T47D (cell line): ENCODE measurements around the gene WNK2.

ENCODE experiments used
- DNase-seq, 2 experiments: peaks; one replicate each; pipeline versions ENCODE4 v3.0.0 to v3.0.0-alpha.2; 2011 to 2012; ENCODE audit warnings: low read depth in 1 of 2, low spot score in 1 of 2
- JUND ChIP-seq: IDR thresholded peaks from 2 replicates; pipeline ENCODE4 v1.6.1; 2012; ENCODE audit warnings: low read depth
- in situ Hi-C: cut with HindIII; loops from 2 replicates; pipeline ENCODE4 v1.10.0; 2016; ENCODE audit warnings: low sequenced_read_pairs, low pct_unique_long_range_greater_than_20kb

The WNK2 gene

DNA sequence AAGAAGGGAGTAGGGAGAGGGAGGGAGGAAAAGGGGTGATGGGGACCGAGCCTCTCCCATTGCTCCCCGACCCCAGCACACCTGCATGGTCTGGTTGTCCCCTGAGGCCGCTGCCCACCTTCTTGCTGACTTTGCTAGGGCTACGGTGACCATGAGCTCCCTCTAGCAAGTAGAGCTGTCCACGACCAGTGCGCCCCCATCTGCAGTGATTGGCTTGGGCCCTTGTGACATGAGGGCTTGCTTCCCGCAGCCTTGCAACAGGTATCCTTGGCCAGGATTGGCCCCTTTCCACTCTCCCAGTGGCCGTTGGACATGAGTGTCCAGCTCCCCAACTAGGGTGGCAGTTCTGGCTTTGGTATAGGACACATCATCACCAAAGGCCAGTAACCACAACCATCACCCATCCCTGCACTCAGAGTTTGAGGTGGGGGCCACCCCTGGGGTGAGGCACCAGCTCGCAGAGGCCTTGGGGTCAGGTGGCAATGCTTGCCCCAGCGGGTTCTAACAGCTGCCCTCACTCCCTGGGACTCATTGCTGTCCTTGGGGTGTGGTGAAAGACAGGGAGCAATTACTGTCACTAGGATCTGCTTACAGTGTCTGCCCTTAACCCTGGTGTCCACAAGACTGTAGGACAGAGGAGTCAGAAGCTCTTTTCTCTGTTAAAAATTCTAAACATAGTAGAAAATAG is 32.7 kb upstream of the WNK2 start:
- TF ChIP-seq JUND: no peak
- in situ Hi-C loops: no loop called here
- DNase-seq: no peak

DNA sequence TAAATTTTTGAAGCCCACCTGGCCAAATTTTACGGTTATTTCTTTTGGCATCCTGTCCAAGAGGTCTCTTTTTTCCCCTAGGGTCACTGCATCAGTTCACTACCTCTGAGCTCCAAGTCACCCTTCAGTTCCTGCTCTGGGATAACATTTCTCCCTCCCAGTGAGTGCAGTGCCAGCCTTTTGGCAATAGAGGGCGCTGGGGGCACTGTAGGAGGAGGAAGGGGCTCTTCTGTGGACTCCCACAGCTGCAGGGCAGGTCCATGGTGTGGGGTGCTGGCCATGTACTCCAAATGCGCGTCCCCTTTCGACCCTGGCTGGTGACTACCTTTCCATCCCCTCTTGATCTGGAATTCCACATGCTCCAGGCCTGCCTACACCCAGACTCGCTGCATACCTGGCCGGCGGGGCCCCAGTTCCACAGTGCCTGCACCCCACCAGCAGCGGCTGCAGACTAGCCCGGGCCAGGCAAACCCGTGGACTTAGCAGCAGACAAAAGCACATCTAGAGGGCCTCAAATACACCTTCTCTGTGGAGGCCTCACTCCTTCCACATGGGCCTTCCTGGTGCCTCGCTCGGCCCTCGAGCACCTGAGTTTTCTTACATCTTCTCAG is 29.5 kb upstream of the WNK2 start:
- no peak for TF ChIP-seq JUND
- DNase-seq: peak in 1 of 2 experiments; percentile 39
- in situ Hi-C loops: no loop called here

DNA sequence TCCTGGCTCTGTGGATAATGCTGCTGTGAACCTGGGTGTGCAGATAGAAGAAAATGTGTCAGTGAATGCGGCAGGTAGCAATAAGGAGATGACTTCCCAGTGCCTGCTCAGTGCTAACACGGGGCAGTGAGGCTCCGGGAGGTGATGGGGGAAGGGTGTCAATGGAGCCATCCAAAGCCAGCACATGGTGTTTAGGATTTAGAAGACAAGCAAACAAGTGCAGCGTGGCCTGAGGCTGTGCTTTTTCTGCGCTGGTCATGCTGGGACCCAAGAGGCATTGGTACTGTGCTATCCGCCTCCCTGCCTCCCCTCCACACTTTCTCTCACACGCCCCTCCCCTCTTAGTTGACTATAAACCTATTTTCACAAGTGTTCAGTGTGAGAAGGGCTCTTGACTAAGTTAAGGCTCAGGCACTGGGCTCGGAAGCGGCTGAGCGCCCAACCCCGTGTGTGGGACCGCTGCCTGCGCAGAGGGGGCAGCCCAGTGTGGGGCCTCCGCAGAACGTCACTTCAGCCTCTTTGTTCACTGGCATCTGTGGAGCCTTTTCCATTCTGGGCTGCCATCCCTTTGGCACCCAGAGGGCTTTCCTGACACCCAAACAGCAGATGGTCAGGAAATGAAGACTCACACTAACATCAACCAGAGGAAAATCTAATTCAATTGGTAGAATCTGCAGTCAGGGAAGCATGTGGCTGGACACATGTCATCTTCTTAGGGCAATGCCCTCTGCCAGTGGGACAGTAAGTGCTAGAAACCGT is 28.0 kb upstream of the WNK2 start:
- in situ Hi-C loops: no loop called here
- TF ChIP-seq JUND: no peak
- DNase-seq: no peak

DNA sequence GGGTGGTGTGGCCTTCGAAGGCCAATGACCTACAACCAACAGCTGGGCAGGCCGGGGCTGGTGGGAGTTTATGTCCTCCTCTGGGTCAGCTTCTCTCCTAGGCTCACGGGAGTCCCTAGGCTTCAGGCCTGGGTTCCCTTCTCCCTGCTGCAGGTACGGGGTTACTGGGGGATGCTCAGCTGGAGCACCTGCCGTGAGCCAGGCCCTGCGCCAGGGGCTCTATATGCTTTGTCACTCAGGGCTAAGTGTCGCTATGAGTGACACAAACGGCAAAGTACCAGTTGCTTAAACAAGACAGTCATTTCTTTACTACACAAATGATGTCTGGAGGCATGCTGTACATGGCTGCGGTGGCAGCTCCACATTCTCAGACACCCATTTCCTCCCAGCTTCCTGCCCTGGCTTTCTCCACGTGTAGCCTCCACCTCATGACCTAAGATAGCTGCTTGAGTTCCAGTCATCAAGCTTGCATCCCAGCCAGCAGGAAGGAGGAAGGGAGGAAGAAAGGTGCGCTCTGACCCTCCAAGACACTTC is 27.4 kb upstream of the WNK2 start:
- TF ChIP-seq JUND: no peak
- in situ Hi-C loops: no loop called here
- DNase-seq: no peak

DNA sequence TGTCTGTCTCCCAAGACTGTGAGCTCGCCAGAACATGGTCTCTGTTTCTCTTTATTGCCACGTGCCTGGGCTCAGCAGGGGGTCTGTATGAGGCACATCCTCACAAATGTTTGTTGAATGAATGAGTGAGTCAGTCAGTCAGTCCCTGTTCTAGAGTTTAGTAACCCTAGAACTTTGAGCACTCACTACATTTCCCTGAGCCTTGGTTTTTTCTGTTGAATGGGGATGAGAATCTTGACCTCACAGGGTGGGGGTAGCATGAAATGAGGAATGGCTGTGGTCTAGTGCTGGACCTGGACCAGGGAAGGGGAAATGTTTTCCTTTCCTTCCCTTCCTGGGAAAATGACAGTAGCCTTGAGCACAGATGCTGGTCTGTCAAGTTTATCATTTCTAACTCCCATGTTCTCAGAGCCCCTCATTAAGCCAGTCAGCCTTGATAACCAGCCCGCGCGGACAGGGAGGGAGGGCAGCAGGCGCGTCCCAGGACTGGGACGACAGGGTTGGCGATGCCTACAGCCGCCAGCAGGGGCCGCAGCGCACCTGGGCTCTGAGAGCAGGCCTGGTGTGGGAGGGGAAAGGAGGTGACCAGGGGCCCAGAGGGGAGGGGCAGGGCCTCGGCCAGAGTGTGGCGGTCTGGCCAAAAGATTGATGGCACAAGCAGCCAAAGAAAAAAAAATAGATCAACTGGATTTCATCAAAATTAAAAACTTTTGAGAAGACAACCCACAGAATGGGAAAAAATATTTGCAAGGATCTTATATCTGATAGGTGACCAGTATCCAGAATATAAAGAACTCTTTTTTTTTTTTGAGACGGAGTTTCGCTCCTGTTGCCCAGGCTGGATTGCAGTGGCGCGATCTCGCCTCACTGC is 24.1 kb upstream of the WNK2 start:
- in situ Hi-C loops: no loop called here
- peak; percentile 67 to 79 for DNase-seq
- no peak for TF ChIP-seq JUND

DNA sequence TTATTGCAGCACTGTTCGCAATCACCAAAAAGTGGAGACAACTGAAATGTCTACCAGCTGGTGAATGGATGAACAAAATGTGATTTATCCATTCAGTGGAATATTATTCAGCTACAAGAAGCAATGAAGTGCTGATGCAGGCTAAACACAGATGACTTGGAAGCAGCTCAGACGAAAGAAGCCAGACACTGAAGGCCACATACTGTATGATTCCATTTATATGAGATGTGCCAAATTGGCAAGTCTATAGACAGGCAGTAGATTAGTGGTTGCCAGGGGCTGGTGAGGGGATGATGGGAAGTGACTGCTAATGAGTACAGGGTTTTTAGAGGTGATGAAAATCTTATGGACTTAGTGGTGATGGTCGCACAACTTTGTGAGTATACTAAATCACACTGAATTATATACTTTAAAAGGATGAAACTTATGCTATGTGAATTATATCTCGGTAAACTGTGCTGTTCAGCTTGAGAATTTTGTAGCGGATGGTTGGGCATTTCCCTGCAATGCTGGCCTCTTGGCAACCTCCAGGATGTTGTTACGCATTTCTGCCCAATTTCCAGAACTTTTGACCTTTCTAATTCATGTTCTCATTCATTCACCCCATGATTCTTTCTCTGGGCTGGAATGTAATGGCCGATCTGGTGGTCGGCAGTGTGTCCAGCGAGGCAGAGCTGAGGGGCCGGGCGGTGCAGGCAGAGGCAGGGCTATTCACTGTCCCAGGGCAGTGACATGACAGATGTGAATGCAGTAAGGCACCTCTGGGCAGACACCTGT is 22.0 kb upstream of the WNK2 start:
- no peak for DNase-seq
- TF ChIP-seq JUND: no peak
- in situ Hi-C loops: no loop called here

DNA sequence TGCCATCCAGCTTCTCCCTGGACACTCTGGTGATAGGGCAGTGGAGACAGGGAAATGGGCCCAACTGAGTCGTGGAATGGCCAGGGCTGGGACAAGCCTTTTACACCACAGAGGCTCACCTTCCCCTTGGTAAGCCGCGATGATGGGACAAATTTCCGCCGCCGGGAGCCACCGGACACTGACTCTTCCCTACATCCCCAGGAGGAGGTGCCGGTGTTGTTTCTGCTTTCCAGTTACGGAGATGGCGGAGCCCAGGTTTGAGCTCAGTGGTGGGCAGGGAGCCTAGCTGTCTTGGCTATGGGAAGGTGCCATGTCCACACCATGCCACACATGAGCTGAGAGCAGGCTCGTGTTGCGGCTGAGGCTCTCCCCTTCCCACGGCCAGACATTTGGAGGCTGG is 19.9 kb upstream of the WNK2 start:
- no peak for DNase-seq
- no peak for TF ChIP-seq JUND
- in situ Hi-C loops: no loop called here

DNA sequence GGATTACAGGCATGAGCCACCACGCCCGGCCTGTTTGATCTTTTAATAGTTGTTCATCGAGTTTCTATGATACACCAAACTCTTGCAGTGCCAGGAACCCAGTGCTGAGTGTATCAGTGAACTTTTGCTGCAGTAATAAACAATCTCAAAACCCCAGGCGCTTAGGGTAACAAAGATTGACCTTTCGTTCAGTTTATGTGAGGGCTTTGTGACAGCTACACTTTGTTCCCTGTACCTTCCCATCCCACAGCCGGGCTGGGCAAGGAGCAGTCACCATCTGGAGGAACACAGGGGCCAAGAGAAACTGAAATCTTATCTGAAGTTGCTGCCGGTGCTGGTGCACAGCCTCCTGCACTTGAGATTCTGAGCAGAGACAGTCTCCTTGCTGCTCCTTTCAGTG is 17.2 kb upstream of the WNK2 start:
- in situ Hi-C loops: no loop called here
- no peak for TF ChIP-seq JUND

DNA sequence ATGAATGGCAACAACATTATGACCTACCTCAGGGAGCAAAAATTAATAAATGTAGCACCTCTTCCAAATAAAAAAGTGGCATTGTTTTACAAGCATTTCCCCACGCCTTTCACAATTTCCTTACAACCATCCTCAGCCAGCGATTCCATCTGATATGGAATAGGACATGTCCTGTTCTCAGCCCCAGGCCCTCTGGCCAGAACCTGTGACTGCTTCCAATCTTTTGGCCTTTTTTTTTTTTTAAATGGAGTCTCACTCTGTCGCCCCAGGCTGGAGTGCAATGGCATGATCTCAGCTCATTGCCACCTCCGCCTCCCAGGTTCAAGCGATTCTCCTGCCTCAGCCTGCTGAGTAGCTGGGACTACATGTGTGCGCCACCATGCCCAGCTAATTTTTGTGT is 16.8 kb upstream of the WNK2 start:
- in situ Hi-C loops: no loop called here
- TF ChIP-seq JUND: no peak
- DNase-seq: no peak

More for the DNA sequence above, 17.2 kb upstream of the WNK2 start:
- DNase-seq: no peak

DNA sequence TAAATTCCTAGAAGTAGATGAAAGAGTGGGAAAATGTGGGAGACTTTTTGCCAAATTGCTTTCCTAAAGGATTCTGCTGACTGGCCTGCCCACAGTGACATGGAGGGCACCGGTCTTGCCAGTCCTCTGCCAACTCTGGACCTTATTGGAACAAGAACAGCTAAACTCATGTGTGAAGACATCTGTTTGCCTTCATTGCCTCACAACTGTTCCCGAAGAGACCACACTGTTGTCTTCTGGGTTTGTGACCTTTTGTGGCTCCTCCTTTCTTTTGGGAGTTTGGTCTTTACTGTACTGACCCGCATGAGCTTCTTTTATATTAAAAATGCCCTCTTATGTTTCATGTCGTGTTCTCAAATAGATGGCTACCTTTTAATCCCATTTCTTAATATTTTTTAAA is 16.1 kb upstream of the WNK2 start:
- no peak for DNase-seq
- in situ Hi-C loops: no loop called here
- no peak for TF ChIP-seq JUND

DNA sequence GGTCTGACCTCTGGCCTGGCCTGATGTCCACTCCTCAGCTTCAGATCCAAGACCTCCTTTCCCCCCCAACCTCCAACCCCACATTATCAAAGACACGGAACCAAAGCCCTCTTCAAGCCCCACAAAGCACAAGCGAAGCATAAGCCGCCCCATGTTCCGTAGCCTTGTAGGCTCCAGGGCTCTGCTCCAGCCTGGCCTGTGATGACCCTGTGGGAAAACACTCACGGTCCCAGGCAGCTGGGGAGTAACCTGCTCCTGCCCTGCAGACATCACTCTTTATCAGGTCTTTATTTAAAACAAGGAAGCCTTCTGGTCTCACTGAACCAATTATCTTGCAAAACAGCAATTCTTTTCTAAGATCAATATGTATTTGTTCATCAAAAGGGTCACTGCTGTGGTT is 15.4 kb upstream of the WNK2 start:
- no peak for TF ChIP-seq JUND
- in situ Hi-C loops: no loop called here
- no peak for DNase-seq

DNA sequence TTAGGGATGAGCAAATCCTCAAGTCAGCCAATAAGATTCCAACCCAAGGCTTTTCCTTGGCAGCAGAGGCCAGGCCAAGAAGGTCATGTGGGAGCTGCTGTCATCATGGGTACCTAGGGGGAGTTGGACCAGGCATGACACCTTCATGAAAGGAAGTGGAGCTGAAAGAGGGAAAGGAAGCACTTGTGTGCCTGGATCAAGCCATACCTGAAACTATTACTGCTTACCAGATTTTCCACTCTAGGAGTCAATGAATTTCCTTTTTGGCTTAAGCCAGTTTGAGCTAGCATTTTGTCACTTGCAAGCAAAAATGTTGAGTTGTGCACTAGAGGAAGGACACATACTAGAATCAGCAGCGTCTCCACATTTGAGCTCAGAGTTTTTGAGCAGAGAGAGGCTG is 14.5 kb upstream of the WNK2 start:
- DNase-seq: no peak
- TF ChIP-seq JUND: no peak
- in situ Hi-C loops: no loop called here
